SJCRH30 (cell line): Measurements from ENCODE around the gene PPP3R1. TPM values are rescaled to one million over a fixed set of nuclear protein-coding genes. Genes with fewer than 3 reads are reported as not detected.
A peak's percentile ranks its signal among the peaks of the same experiment; 100 is the strongest.
"Not testable (repeated sequence)": the region's sequence is repeated elsewhere in the genome, so short reads cannot be mapped to it uniquely, and the experiment has no call there.

Experiments used
- DNase-seq, 2 experiments: peaks; one replicate each; pipeline ENCODE4 v3.0.0-alpha.2; 2015 to 2020
- H3K27ac ChIP-seq: fragments of 250-450 bp; sonication (Bioruptor Pico); 2 replicates; pipeline ENCODE4 v1.5.1; 2020; ENCODE audit warnings: mild to moderate bottlenecking, moderate library complexity
- H3K27me3 ChIP-seq: fragments of 250-450 bp; sonication (Bioruptor Pico); 2 replicates; pipeline ENCODE4 v1.5.1; 2020; ENCODE audit warnings: mild to moderate bottlenecking, moderate library complexity
- H3K36me3 ChIP-seq: fragments of 250-450 bp; sonication (Bioruptor Pico); 2 replicates; pipeline ENCODE4 v1.5.1; 2020; ENCODE audit warnings: mild to moderate bottlenecking, moderate library complexity
- H3K4me1 ChIP-seq: fragments of 250-450 bp; sonication (Bioruptor Pico); 2 replicates; pipeline ENCODE4 v1.5.1; 2020; ENCODE audit warnings: mild to moderate bottlenecking, moderate library complexity
- H3K4me3 ChIP-seq: fragments of 250-450 bp; sonication (Bioruptor Pico); 2 replicates; pipeline ENCODE4 v1.5.1; 2020; ENCODE audit warnings: mild to moderate bottlenecking, moderate library complexity
- H3K9me3 ChIP-seq: fragments of 250-450 bp; sonication (Bioruptor Pico); replicated peaks from 2 replicates; pipeline ENCODE4 v1.5.1; 2020; ENCODE audit warnings: mild to moderate bottlenecking, moderate library complexity
- total RNA-seq: library from RNA; depleted of rRNA; stranded (reverse); fragments of >200 nt; shearing (Covaris generic); gene quantifications from 2 replicates; pipeline ENCODE4 v1.2.3, GENCODE V29; 2014

Gene PPP3R1
- total RNA-seq, 1 experiment from 2014 or later, result 50.8 TPM

DNA sequence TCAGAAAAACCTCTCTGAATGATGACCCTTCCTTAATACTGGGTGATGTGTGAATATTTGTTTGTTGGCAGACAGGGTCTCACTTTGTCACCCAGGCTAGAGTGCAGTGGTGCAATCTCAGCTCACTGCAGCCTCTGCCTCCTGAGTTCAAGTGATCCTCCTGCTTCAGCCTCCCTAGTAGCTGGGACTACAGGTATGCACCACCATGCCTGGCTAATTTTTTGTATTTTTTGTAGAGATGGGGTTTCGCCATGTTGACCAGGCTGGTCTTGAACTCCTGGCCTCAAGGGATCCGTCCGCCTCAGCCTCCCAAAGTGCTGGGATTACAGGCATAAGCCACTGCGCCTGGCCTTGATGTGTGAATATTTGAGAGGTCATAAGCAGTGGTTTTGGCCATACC lies 77.1 kb downstream of the PPP3R1 start:
- not testable (repeated sequence) for DNase-seq, H3K9me3 ChIP-seq, H3K27me3 ChIP-seq, H3K4me1 ChIP-seq, H3K4me3 ChIP-seq, H3K27ac ChIP-seq
- H3K36me3 ChIP-seq, result peaks cover 65% of the 10 kb centered on the region

DNA sequence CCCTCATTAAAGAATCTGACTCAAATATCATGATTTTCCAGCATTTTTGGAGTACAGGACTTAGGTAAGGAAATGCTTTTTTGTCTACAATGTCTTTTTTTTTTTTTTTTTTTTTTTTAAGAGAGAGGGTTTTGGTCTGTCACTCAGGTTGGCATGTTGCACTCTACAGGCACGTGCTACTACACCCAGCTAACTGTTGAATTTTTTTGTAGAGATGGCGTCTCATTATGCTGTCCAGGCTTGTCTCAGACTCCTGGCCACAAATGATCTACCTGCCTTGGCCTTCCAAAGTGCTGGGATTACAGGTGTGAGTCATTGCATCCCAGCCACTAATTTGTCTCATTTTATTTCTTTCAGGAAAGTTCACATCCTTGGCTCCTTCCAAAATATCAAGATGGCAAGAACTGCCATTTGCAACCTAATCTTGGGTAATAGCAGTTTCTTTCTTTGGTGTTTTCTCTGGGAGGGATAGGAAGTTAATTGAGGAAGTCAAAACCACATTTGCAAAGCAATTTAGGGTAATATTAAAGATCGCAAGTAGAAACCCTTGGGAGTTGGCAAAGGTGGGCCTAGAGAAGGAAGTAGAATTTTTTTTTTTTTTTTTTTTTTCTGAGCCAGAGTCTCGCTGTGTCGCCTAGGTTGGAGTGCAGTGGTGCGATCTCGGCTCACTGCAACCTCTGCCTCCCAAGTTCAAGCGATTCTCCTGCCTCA lies 79.2 kb downstream of the PPP3R1 start:
- Histone ChIP-seq H3K9me3 (no peaks in the 10 kb centered on the region), H3K27ac (no peak overlapping the region), H3K27me3 (no peaks in the 10 kb centered on the region), H3K36me3 (peaks cover 69% of the 10 kb centered on the region), H3K4me1 (no peaks in the 10 kb centered on the region), H3K4me3 (no peak overlapping the region)
- DNase-seq, result no peak

DNA sequence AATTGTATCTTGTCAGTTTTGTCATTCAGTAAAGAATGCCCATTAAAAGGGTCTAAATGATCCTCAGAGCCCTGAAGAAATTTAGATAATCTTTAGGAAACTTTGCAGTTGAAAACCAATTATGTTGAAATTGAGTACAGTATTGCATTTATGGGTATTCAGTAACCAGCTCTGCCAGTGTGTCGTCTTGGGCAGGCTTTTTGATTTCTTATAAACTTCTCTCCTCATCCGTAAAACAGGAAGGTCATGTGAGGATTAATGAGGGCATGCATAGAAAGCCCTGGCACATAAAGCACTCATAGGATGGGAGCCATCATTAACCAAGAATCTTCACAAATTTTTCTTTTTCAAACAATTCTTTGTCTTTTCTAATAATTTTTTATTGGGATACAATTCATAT lies 79.8 kb downstream of the PPP3R1 start:
- H3K9me3 ChIP-seq, result no peaks in the 10 kb centered on the region
- no peak overlapping the region for H3K27ac ChIP-seq
- no peaks in the 10 kb centered on the region for H3K27me3 ChIP-seq
- H3K36me3 ChIP-seq, result peaks cover 68% of the 10 kb centered on the region
- H3K4me1 ChIP-seq, result no peaks in the 10 kb centered on the region
- DNase-seq, result no peak
- no peak overlapping the region for H3K4me3 ChIP-seq

DNA sequence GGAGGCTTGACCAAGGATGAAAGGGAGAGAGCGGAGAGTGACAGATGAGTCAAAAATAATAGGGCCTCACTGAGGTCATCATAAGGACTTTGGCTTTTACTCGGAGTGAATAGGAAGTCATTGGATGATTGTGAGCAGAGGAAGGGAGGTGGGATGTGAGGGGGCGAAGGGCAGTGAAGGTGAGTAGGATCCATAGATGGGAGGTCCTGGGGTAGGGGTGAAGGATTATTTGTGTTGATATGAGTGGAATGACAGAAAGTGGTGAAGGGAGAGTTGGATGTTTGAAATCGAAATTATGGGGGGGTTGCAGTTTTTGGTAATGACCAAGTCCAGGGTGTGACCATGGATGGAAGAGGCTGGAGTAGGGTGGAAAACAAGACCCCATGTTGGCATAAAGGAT lies 80.6 kb downstream of the PPP3R1 start:
- Histone ChIP-seq H3K4me3 (no peak overlapping the region), H3K27me3 (no peaks in the 10 kb centered on the region), H3K27ac (no peak overlapping the region), H3K9me3 (no peaks in the 10 kb centered on the region), H3K4me1 (no peaks in the 10 kb centered on the region), H3K36me3 (peaks cover 66% of the 10 kb centered on the region)
- no peak for DNase-seq

DNA sequence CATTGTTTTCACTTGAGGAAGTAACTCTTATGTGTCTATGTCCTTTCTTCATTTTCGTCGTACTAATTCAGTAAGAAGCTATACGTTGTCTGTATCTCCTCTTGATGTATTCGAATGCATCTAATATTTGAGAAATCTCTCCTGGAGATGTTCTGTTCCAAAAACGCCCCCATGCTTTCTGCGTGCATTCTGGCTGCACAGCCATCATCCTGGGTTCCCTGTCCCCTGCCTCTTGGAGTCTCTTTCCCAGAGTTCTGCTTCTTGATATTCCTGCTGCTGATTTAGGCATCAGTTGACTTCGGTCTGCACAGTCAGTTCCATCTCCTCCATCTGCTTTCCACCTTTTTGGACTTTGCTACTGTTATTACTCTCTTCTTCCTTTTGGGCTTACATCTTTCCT lies 81.2 kb downstream of the PPP3R1 start:
- Histone ChIP-seq H3K27ac (no peak overlapping the region), H3K4me1 (no peaks in the 10 kb centered on the region), H3K36me3 (peaks cover 63% of the 10 kb centered on the region), H3K4me3 (no peak overlapping the region), H3K27me3 (no peaks in the 10 kb centered on the region), H3K9me3 (no peaks in the 10 kb centered on the region)
- no peak for DNase-seq

DNA sequence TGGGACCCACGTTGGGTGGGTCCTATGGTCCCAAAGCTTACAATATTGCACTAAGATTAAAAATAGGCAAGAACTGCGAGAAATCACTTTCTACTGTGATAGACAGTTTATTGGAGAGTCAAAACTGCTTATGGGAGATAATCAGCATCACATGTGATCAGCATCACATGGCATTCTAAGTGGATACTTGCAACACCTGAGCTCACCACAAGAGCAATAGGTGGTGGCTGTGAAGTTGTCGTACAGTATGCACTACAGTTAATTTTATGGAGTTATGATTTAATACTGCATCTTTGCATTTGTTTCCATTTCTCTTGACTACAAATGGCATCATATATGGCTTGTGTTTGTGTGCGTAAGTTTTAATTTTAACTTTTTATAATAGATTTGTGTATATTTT lies 83.0 kb downstream of the PPP3R1 start:
- H3K36me3 ChIP-seq, result peaks cover 58% of the 10 kb centered on the region
- H3K27me3 ChIP-seq, result no peaks in the 10 kb centered on the region
- H3K27ac ChIP-seq, result no peak overlapping the region
- H3K9me3 ChIP-seq, result no peaks in the 10 kb centered on the region
- no peak for DNase-seq
- no peak overlapping the region for H3K4me3 ChIP-seq
- H3K4me1 ChIP-seq, result no peaks in the 10 kb centered on the region

DNA sequence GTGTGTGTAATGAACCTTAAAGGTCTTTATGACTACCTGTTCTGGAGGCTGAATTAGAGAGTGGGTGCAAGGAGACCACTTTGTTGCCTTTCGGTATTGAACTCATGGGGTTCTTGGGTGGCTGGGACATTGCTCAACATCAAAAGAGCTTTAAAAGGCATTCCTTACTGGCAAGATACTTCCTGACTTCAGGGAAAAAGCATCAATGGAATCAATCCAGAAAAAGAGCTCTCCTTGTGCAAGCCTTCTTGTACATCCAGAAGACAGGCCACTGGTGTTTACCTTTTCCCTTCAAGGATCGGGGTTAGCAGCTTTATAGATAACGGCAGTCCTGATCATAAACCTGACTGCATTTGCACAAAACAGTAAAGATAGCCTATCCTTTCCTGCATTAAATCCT lies 85.1 kb downstream of the PPP3R1 start:
- no peaks in the 10 kb centered on the region for H3K9me3 ChIP-seq
- H3K27ac ChIP-seq, result no peak overlapping the region
- no peak for DNase-seq
- H3K4me1 ChIP-seq, result no peaks in the 10 kb centered on the region
- no peaks in the 10 kb centered on the region for H3K27me3 ChIP-seq
- H3K4me3 ChIP-seq, result no peak overlapping the region
- H3K36me3 ChIP-seq, result peaks cover 69% of the 10 kb centered on the region

DNA sequence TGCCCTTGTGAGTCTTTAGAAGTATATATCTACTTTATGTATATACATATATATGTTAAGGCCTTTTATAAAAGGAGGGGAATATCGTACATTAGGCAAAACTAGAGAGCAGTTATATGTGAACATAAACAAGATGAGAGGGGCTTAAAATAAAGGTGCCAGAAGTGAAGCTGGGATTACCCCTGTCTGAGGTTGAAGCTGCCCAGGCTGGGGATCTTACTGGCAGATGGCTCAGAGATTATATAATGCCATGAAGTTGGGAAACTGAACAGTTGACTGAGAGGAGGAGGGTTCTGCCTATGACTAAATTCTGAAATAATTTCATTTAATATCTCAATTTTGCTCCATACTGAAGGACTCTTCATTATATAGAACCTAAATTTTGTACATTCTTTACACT lies 88.7 kb downstream of the PPP3R1 start:
- no peak overlapping the region for H3K4me3 ChIP-seq
- peaks cover 69% of the 10 kb centered on the region for H3K36me3 ChIP-seq

DNA sequence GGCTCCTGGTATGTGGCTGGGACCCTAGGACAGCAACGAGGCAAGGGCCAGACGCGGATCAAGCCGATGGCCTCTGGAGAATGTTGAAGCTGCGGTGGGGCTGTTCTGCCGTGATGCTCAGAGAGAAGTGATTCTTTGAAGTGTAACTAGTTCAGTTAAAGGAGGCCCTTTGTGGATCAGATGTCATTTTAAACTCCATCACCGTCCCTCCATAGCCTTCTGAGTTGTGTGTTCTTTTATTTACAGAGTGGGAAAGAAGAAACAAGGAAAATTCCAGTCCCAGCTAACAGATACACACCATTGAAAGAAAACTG lies 94.2 kb downstream of the PPP3R1 start:
- no peaks in the 10 kb centered on the region for H3K9me3 ChIP-seq
- no peaks in the 10 kb centered on the region for H3K4me1 ChIP-seq
- DNase-seq, result no peak

More for the DNA sequence above, 88.7 kb downstream of the PPP3R1 start:
- Histone ChIP-seq H3K4me1 (no peaks in the 10 kb centered on the region), H3K9me3 (no peaks in the 10 kb centered on the region), H3K27ac (no peak overlapping the region), H3K27me3 (no peaks in the 10 kb centered on the region)
- no peak for DNase-seq

DNA sequence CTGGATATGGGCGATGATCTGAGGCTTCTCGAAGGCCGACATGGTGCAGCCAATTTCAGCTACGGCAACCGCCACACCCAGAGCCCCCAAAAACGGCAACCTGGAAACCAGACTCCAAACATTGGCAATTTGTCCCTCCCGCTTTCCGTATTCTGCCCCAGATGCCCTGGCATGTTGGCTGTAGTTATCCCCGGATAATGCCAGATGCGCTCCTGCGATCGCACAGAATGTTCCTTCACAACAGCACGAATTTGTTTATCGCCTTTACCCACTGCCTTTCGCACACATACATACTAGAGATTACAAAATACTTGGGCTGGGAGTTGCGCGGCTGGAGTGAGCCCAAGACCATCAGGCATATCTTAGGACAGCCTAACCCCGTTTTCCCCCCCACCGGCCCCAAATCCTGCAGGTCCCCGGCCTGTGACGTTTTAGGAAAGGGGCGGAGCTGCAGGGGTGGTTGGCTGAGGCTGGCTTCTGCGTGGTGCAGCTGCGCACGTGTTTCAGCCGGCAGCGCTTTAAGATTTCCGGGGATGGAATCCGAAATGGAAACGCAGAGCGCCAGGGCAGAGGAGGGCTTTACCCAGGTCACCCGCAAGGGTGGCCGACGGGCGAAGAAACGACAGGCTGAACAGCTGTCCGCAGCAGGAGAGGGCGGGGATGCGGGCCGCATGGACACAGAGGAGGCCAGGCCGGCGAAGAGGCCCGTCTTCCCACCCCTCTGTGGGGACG lies 94.8 kb downstream of the PPP3R1 start, which contains the start of gene PNO1:
TSS of gene PNO1 (plus strand) at position 487 of the 732 bp plus-strand sequence. CDS start at position 534, 47 bp downstream.
- Histone ChIP-seq H3K9me3 (no peaks in the 10 kb centered on the region), H3K4me3 (peak within 1 kb of the TSS; percentile 82), H3K4me1 (no peaks in the 10 kb centered on the region), H3K27ac (peak within 1 kb of the TSS; percentile 98), H3K36me3 (peaks cover 28% of the 10 kb centered on the region), H3K27me3 (no peaks in the 10 kb centered on the region)
- DNase-seq, result peak; percentile 97 to 98

More for the DNA sequence above, 94.2 kb downstream of the PPP3R1 start:
- H3K36me3 ChIP-seq, result peaks cover 33% of the 10 kb centered on the region
- H3K4me3 ChIP-seq, result peak overlapping the region; percentile 82
- no peaks in the 10 kb centered on the region for H3K27me3 ChIP-seq
- H3K27ac ChIP-seq, result peak overlapping the region; percentile 98

DNA sequence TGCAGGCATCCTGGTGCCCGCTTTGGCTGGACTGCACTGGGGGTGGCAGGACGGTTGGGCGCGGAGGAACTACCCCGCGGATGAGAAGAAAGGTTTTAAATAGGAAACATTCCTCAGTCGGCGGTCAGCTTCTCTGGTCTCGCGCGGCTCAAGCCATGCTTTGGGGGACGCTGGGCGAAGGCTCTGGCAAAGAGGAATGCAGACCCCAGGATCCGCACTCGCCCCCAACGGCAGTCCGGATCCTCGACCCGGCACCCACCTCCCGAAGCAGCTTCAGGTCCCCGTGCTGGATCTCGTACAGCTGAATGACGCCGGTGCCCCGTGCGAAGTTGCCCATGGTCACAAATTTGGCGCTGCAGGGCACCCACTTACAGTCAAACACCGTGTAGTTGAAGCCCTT lies 95.3 kb downstream of the PPP3R1 start:
- Histone ChIP-seq H3K4me1 (no peaks in the 10 kb centered on the region), H3K36me3 (peaks cover 22% of the 10 kb centered on the region), H3K9me3 (no peaks in the 10 kb centered on the region), H3K27me3 (no peaks in the 10 kb centered on the region), H3K4me3 (peak overlapping the region; percentile 82), H3K27ac (peak overlapping the region; percentile 98)
- DNase-seq, result peak in 1 of 2 experiments; percentile 42

DNA sequence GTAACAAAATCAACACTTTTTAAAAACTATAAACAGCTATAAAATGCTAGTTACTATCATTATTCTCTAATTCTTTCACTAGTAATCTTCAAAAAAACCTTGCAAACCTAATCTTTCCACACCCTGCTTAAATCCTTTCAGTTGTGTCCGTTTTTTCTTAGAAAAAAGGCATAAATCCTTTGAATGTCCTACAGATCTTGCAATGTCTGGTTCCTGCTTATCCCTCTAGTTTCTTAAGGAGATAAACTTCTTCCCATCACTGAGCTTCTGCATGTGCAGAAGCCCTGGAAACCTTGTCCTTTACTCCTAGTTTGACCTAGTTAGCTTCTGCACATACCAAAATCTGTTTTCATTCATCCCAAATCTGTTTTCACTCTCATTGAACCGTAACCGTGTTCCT lies 95.9 kb downstream of the PPP3R1 start:
- Histone ChIP-seq H3K27ac (peak overlapping the region; percentile 98; the same call in 1 of the 2 replicates), H3K9me3 (no peaks in the 10 kb centered on the region)
- DNase-seq, result no peak

DNA sequence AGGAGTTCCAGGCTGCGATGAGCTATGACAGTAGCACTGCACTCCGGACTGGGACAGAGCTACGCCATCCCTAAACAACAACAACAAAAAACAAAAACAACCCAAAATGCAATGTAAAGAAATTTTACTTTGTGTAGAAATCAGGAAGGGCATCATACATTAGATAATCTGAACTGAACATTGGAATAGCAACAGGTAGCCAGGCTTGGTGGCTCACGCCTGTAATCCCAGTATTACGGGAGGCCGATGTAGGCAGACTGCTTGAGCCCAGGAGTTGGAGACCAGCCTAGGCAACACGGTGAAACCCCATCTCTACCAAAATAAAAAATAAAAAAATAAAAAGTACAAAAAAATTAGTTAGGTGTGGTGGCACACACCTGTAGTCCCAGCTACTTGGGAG lies 96.7 kb downstream of the PPP3R1 start:
- no peak for DNase-seq
- Histone ChIP-seq H3K36me3 (peaks cover 10% of the 10 kb centered on the region), H3K4me3 (no peak overlapping the region), H3K9me3 (no peaks in the 10 kb centered on the region), H3K4me1 (no peaks in the 10 kb centered on the region), H3K27ac (no peak overlapping the region), H3K27me3 (no peaks in the 10 kb centered on the region)

More for the DNA sequence above, 95.9 kb downstream of the PPP3R1 start:
- no peaks in the 10 kb centered on the region for H3K4me1 ChIP-seq
- peak overlapping the region; percentile 82 for H3K4me3 ChIP-seq
- peaks cover 18% of the 10 kb centered on the region for H3K36me3 ChIP-seq
- H3K27me3 ChIP-seq, result no peaks in the 10 kb centered on the region

DNA sequence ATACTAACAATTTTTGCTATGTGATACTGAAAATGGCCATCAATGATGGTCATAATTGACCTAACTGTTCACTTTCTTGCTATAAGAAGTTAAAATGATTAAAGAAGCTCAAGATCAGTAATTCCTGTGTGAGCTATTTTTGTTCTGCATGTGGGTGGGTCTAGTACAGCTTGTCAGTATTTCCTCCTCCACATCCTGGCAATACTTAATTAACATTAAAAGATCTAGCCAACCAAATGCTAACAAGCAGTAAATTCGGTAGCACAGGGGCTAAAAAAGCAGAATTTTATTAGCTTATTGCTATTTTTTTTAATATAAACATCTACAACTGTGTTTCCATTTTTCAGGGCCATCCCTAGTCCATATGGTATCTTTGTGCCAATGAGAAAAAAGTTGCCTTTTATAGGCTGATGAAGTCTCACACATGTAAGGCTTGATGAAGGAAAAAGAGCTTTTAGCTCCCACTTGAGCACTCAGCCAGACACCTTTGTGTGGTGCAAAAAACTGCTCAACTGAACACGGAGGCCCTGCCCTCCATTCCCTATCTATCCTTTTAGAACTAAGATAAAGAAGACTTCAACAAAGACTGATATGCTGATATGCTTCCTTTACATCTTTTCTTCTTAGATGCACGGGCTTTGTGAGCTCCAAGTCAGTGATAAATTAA lies 99.5 kb downstream of the PPP3R1 start:
- no peaks in the 10 kb centered on the region for H3K27me3 ChIP-seq
- H3K9me3 ChIP-seq, result no peaks in the 10 kb centered on the region
- H3K36me3 ChIP-seq, result no peaks in the 10 kb centered on the region
- no peaks in the 10 kb centered on the region for H3K4me1 ChIP-seq
- no peak overlapping the region for H3K4me3 ChIP-seq
- no peak for DNase-seq
- no peak overlapping the region for H3K27ac ChIP-seq

DNA sequence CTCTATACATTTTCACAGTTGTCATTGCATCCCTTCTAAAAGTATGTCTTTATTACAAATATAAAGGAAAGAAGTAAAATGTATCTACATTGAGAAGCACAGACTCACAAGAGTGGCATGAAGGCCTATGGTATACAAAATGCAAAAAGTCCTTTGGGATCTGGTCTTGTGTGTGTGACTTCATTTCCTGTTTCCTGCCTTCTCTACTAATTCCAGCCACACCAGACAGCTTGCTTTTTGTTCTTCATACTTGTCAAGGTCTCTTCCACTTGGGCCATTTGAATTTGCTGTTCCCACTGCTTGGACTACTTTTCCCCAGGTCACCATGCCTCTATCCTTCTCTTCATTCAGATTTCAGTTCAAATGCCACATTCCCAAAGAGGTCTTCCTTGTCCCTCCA lies 101.3 kb downstream of the PPP3R1 start:
- Histone ChIP-seq H3K9me3 (no peaks in the 10 kb centered on the region), H3K36me3 (no peaks in the 10 kb centered on the region), H3K27me3 (no peaks in the 10 kb centered on the region), H3K4me3 (no peak overlapping the region), H3K27ac (no peak overlapping the region), H3K4me1 (no peaks in the 10 kb centered on the region)
- no peak for DNase-seq
